GM23248 (cell line): Measurements from ENCODE around the gene SLC10A7. TPM values are rescaled to one million over a fixed set of nuclear protein-coding genes. Genes with fewer than 3 reads are reported as not detected.

Source experiments
- DNase-seq: peaks from one replicate; pipeline ENCODE4 v3.0.0-alpha.2; 2015
- H2AFZ ChIP-seq: fragments of 200-600 bp; sonication (generic); 2 replicates; pipeline ENCODE4 v1.6.1; 2016; ENCODE audit warnings: antibody characterized with exemption
- H3F3A ChIP-seq: fragments of 200-600 bp; sonication (generic); 2 replicates; pipeline ENCODE4 v1.6.1; 2016; ENCODE audit warnings: mild to moderate bottlenecking, antibody characterized with exemption, mixed run types; ENCODE audit not compliant: insufficient read depth
- H3K27ac ChIP-seq: fragments of 200-600 bp; sonication (generic); 2 replicates; pipeline ENCODE4 v1.5.1; 2016; ENCODE audit warnings: mild to moderate bottlenecking
- H3K27me3 ChIP-seq: fragments of 200-600 bp; sonication (generic); replicated peaks from 2 replicates; pipeline ENCODE4 v1.6.1; 2016; ENCODE audit warnings: mild to moderate bottlenecking; ENCODE audit not compliant: insufficient read depth
- H3K36me3 ChIP-seq: fragments of 200-600 bp; sonication (generic); 2 replicates; pipeline ENCODE4 v1.6.1; 2016; ENCODE audit warnings: low read depth, mild to moderate bottlenecking
- H3K4me1 ChIP-seq: fragments of 200-600 bp; sonication (generic); 2 replicates; pipeline ENCODE4 v1.6.1; 2016; ENCODE audit warnings: mild to moderate bottlenecking; ENCODE audit not compliant: insufficient read depth
- H3K4me2 ChIP-seq: fragments of 200-600 bp; sonication (generic); one replicate; pipeline ENCODE4 v1.6.1; 2016; ENCODE audit warnings: mild to moderate bottlenecking; ENCODE audit not compliant: unreplicated experiment
- H3K4me3 ChIP-seq: fragments of 200-600 bp; sonication (generic); 2 replicates; pipeline ENCODE4 v1.5.1; 2016; ENCODE audit warnings: mild to moderate bottlenecking
- H3K79me2 ChIP-seq: fragments of 200-600 bp; sonication (generic); 2 replicates; pipeline ENCODE4 v1.6.1; 2016; ENCODE audit warnings: mild to moderate bottlenecking; ENCODE audit not compliant: insufficient read depth
- H3K9ac ChIP-seq: fragments of 200-600 bp; sonication (generic); 2 replicates; pipeline ENCODE4 v1.6.1; 2016; ENCODE audit warnings: mild to moderate bottlenecking
- H3K9me2 ChIP-seq: fragments of 200-600 bp; sonication (generic); 2 replicates; pipeline ENCODE4 v1.6.1; 2016; ENCODE audit warnings: mixed run types, mild to moderate bottlenecking, moderate library complexity; ENCODE audit not compliant: insufficient read depth
- H3K9me3 ChIP-seq: fragments of 200-600 bp; sonication (generic); one replicate; pipeline ENCODE4 v1.6.1; 2017; ENCODE audit warnings: low read depth
- H4K20me1 ChIP-seq: fragments of 200-600 bp; sonication (generic); 2 replicates; pipeline ENCODE4 v1.6.0; 2016; ENCODE audit not compliant: insufficient read depth
- EZH2 ChIP-seq: fragments of 200-600 bp; sonication (generic); IDR thresholded peaks from 2 replicates; pipeline ENCODE4 v1.6.1; 2018; ENCODE audit warnings: antibody characterized with exemption, mild to moderate bottlenecking; ENCODE audit not compliant: insufficient read depth, poor library complexity, severe bottlenecking
- EZH2phosphoT487 ChIP-seq: fragments of 200-600 bp; sonication (generic); IDR thresholded peaks from 2 replicates; pipeline ENCODE4 v1.6.1; 2018; ENCODE audit warnings: antibody characterized with exemption, moderate library complexity, mild to moderate bottlenecking, low read depth; ENCODE audit not compliant: insufficient read depth
- WGBS, 2 experiments: methylation state at CpG; one replicate each; pipeline ENCODE4 v1.1.6; 2015 to 2017; ENCODE audit warnings: low lambda C conversion rate in 2 of 2, low coverage in 1 of 2; ENCODE audit errors: missing lambda C conversion rate in 2 of 2; 5-methylcytosine and 5-hydroxymethylcytosine counted together
- in situ Hi-C: fragments of 300-500 bp; cut with MboI; formaldehyde crosslinking; loops from 2 replicates; pipeline ENCODE4 v1.15.0; 2020
- polyA plus RNA-seq: library from polyadenylated mRNA; unstranded; fragments of >200 nt; fragmentation: Nextera tagmentation; extraction: Ambion mirVana; gene quantifications from 2 replicates; pipeline ENCODE4 v1.2.1, GENCODE V29; 2016
- total RNA-seq: library from RNA; depleted of rRNA; stranded (reverse); fragments of >200 nt; shearing (Covaris generic); gene quantifications from 2 replicates; pipeline ENCODE4 v1.2.3, GENCODE V29; 2014

The SLC10A7 gene
- total and polyA plus RNA-seq, 2 experiments from 2014 or later, result 4.5 to 8.1 TPM

DNA sequence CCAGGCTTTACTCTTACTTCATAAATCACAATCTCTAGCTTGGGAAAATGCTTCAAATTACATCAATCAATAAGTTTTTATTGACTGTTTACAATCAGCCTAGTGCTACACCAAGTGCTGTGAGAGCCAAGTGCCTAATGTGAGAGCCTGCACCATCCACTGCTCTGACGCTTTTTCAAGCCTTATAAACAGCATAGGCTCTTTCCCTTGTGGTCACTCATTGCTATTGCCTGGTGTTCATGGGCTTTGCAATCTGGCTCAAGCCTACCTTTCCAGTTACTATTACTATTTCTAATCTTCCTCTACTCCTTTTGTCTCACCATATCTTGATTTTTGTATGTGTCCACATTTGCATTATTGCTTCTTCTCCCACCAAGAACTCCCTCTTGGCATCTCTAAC lies 230.4 kb downstream of the SLC10A7 start:
- Histone ChIP-seq H3K36me3 (no peaks in the 10 kb centered on the region), H3K4me3 (no peak overlapping the region), H3K27me3 (no peaks in the 10 kb centered on the region), H3K9me3 (no peaks in the 10 kb centered on the region), H4K20me1 (no peaks in the 10 kb centered on the region), H3K9me2 (no peaks in the 10 kb centered on the region), H3K27ac (no peak overlapping the region), H3K4me1 (no peaks in the 10 kb centered on the region), H3F3A (no peaks in the 10 kb centered on the region), H3K4me2 (no peak overlapping the region), H3K79me2 (no peaks in the 10 kb centered on the region), H3K9ac (no peak overlapping the region), H2AFZ (no peak overlapping the region)
- in situ Hi-C loops, result no loop called here
- no peak for DNase-seq
- no peak for TF ChIP-seq EZH2
- no peak for TF ChIP-seq EZH2phosphoT487
- WGBS, 2 experiments, result 95 to 100% methylated on average over 1 of the region's 1 CpG

DNA sequence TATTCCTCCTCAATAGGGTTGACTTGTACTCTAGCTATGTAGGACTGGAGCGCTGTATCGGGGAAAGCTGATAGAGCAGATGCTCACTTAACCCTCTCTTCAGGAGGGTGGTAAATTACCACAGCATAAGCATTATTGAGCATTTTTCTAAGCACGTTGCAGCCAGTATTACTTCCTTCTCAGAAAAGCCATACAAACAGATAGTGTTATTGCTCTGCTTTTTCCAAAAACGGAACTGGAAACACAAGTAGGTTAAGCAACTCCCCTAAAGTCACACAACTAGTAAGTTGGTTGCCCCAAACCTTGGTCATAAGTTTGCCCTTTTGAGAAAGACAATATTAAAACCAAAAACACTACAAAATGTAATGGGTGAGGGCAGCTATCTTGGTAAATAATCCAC lies 233.5 kb downstream of the SLC10A7 start:
- H2AFZ ChIP-seq, result no peak overlapping the region
- no peak for TF ChIP-seq EZH2
- no peak for TF ChIP-seq EZH2phosphoT487
- H3K27me3 ChIP-seq, result no peaks in the 10 kb centered on the region
- peaks cover 7% of the 10 kb centered on the region; the same call in 1 of the 2 replicates for H3K4me1 ChIP-seq
- H3F3A ChIP-seq, result no peaks in the 10 kb centered on the region
- H3K4me2 ChIP-seq, result no peak overlapping the region
- no peaks in the 10 kb centered on the region for H3K9me2 ChIP-seq
- no peaks in the 10 kb centered on the region for H4K20me1 ChIP-seq
- 95 to 96% methylated on average over 4 of the region's 4 CpGs for WGBS, 2 experiments
- no peak overlapping the region for H3K9ac ChIP-seq
- no peaks in the 10 kb centered on the region for H3K79me2 ChIP-seq
- no peaks in the 10 kb centered on the region for H3K36me3 ChIP-seq
- no peak overlapping the region for H3K4me3 ChIP-seq
- no peaks in the 10 kb centered on the region for H3K9me3 ChIP-seq
- no peak overlapping the region for H3K27ac ChIP-seq
- no peak for DNase-seq
- in situ Hi-C loops, result no loop called here

DNA sequence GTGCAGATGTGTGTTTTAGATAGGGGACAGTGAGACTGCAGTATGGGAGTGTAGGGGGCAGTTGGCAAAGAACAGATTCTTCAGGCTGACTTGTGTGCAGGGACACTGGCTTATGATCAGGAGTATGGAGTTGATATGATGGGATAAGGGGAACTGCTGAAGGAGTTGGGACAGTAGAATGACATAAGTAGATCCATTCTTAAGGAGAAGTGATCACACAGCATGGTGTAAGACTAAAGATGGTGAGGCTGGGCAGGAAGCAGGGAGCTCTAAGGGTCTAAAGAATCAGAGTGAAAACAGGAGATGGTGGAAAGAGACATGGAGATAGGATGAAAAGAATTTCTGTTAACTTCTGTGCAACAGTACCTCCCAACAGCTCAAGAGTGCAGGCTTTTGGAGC lies 236.7 kb downstream of the SLC10A7 start:
- no peak overlapping the region for H3K27ac ChIP-seq
- in situ Hi-C loops, result no loop called here
- no peak overlapping the region for H3K4me3 ChIP-seq
- no peaks in the 10 kb centered on the region for H3K36me3 ChIP-seq
- H3K79me2 ChIP-seq, result no peaks in the 10 kb centered on the region
- DNase-seq, result no peak
- H3K9me2 ChIP-seq, result no peaks in the 10 kb centered on the region
- H3K4me1 ChIP-seq, result peaks cover 7% of the 10 kb centered on the region; the same call in 1 of the 2 replicates
- no peaks in the 10 kb centered on the region for H3K9me3 ChIP-seq
- no peak overlapping the region for H2AFZ ChIP-seq
- no peak for TF ChIP-seq EZH2phosphoT487
- no peak overlapping the region for H3K9ac ChIP-seq
- H4K20me1 ChIP-seq, result no peaks in the 10 kb centered on the region
- no peaks in the 10 kb centered on the region for H3F3A ChIP-seq
- H3K27me3 ChIP-seq, result no peaks in the 10 kb centered on the region
- no peak overlapping the region for H3K4me2 ChIP-seq

DNA sequence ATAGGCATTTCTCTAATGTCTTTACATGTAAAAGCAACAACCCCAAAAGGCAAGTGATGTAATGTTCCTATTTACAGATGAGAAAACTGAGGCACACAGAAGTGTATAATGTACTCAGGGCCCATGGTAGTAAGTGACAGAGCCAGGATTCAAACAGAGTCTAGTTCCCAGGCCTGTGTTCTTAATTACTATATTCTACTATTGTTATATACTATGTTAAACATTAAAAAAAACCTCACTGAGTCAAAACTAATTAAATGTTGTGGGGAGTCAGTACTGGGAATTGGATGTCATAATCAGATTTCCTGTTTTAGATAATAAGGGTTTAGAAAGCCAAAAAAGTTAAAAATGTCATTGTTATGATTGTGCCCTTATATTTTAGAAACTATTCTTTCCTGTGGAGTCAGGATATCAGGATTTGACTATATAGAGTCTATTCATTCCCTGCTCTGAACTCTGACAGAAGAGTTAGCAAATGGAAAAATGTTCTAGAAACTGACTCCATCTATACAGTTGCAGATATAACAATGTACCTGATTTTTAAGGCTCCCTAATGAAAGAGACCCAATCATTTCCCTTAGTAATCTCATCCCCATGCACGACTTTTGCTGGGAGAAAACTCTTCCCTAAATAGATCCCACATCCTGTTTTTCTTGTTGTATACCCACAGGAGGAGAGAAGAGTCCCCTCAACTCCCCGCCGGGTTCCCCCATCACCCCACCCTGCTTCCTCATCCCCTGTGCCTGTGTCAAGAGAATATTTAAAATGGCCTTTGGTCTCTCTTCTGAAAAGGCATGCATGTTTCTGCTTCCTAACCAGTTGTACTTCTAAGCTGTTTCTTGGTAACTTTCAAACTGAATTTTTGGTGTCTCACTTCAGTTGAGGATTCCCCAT lies 237.7 kb downstream of the SLC10A7 start:
- H3K9me2 ChIP-seq, result no peaks in the 10 kb centered on the region
- no peak for DNase-seq
- H3K9ac ChIP-seq, result no peak overlapping the region
- no peak overlapping the region for H2AFZ ChIP-seq
- WGBS, 2 experiments, result 92 to 97% methylated on average over 3 of the region's 3 CpGs
- no peak overlapping the region for H3K4me2 ChIP-seq
- H3K4me3 ChIP-seq, result no peak overlapping the region
- H3F3A ChIP-seq, result no peaks in the 10 kb centered on the region
- no peak for TF ChIP-seq EZH2
- no peak for TF ChIP-seq EZH2phosphoT487
- H3K27me3 ChIP-seq, result no peaks in the 10 kb centered on the region
- H3K36me3 ChIP-seq, result no peaks in the 10 kb centered on the region
- no peaks in the 10 kb centered on the region for H4K20me1 ChIP-seq
- H3K4me1 ChIP-seq, result peaks cover 7% of the 10 kb centered on the region; the same call in 1 of the 2 replicates
- no peak overlapping the region for H3K27ac ChIP-seq
- in situ Hi-C loops, result no loop called here
- H3K9me3 ChIP-seq, result no peaks in the 10 kb centered on the region
- H3K79me2 ChIP-seq, result no peaks in the 10 kb centered on the region

DNA sequence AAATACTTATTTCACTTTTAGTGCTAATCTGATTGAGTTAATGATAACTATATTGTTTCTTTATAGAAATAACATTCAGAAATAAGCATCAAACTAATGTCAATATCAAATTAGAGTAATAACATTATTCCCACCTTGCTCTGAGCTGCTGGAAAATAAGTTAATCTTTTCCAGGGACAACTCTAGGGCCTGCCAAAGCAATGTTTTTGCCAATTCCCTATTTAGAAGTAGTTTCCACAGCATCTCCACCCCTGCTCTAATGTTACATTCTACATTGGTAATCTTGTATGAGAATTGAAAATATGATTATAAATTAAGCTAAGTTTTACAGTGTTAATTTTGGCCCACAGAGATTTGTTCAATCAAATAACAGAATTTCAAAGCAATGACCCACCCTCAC lies 239.1 kb downstream of the SLC10A7 start:
- in situ Hi-C loops, result no loop called here
- Histone ChIP-seq H3K27me3 (no peaks in the 10 kb centered on the region), H3K27ac (no peak overlapping the region), H3K9me3 (no peaks in the 10 kb centered on the region), H4K20me1 (no peaks in the 10 kb centered on the region), H3K36me3 (no peaks in the 10 kb centered on the region), H3K9me2 (no peaks in the 10 kb centered on the region), H3F3A (no peaks in the 10 kb centered on the region), H2AFZ (no peak overlapping the region), H3K4me1 (peaks cover 7% of the 10 kb centered on the region; the same call in 1 of the 2 replicates), H3K4me3 (no peak overlapping the region), H3K4me2 (no peak overlapping the region), H3K79me2 (no peaks in the 10 kb centered on the region), H3K9ac (no peak overlapping the region)
- DNase-seq, result no peak
- TF ChIP-seq EZH2phosphoT487, result no peak
- TF ChIP-seq EZH2, result no peak
